SK-N-SH treated with all-trans-retinoic acid at 6 μM for 48 hours (cell line): ENCODE results near the gene HSPA1B.
"Not testable (repeated sequence)": the region's sequence is repeated elsewhere in the genome, so short reads cannot be mapped to it uniquely, and the experiment has no call there.

Experiments used
- ESRRG ChIP-seq: fragments of 250-450 bp; sonication (Bioruptor Pico); IDR thresholded peaks from 2 replicates; pipeline ENCODE4 v1.6.1; 2021; ENCODE audit warnings: mild to moderate bottlenecking
- ISL1 ChIP-seq: fragments of 250-450 bp; sonication (Bioruptor Pico); IDR thresholded peaks from 2 replicates; pipeline ENCODE4 v2.1.2; 2022; ENCODE audit warnings: mild to moderate bottlenecking, moderate library complexity
- OSR1 ChIP-seq: fragments of 250-450 bp; sonication (Bioruptor Pico); IDR thresholded peaks from 2 replicates; pipeline ENCODE4 v1.8.0; 2022; ENCODE audit warnings: moderate library complexity, mild to moderate bottlenecking, inconsistent platforms
- POU6F1 ChIP-seq: fragments of 250-450 bp; sonication (Bioruptor Pico); IDR thresholded peaks from 2 replicates; pipeline ENCODE4 v1.8.0; 2021; ENCODE audit warnings: low read depth, mild to moderate bottlenecking, moderate library complexity, borderline replicate concordance
- PPARA ChIP-seq: fragments of 250-450 bp; sonication (Bioruptor Pico); IDR thresholded peaks from 2 replicates; pipeline ENCODE4 v1.5.0; 2020; ENCODE audit warnings: mild to moderate bottlenecking, borderline replicate concordance
- TOX ChIP-seq: fragments of 250-450 bp; sonication (Bioruptor Pico); IDR thresholded peaks from 2 replicates; pipeline ENCODE4 v1.8.0; 2021; ENCODE audit warnings: mild to moderate bottlenecking, moderate library complexity, borderline replicate concordance
- ZFP3 ChIP-seq: fragments of 250-450 bp; sonication (Bioruptor Pico); IDR thresholded peaks from 2 replicates; pipeline ENCODE4 v1.5.0; 2020; ENCODE audit warnings: mild to moderate bottlenecking, moderate library complexity
- ZNF70 ChIP-seq: fragments of 450-650 bp; formaldehyde crosslinking; IDR thresholded peaks from 2 replicates; pipeline ENCODE4 v1.5.0; 2020; ENCODE audit warnings: mild to moderate bottlenecking, moderate library complexity

GRCh38 chr6:31851980-31852718, 24.6 kb downstream of the HSPA1B start:
- TF ChIP-seq POU6F1; OSR1 (CRISPR knock-in tag); PPARA; ZNF70; TOX; ISL1; ZFP3 (CRISPR knock-in tag); ESRRG (CRISPR knock-in tag): not testable (repeated sequence)
